Vagina (tissue), 2 donors: ENCODE data around the gene NKAIN4.

Experiments used
- CTCF ChIP-seq, 3 experiments: fragments of 450-650 bp in 2 of 3; fragments of 200-600 bp in 1 of 3; sonication (generic) in 1 of 3; IDR thresholded peaks; one replicate each; pipeline ENCODE4 v1.5.1; 2017 to 2019; ENCODE audit warnings: antibody characterized with exemption in 3 of 3, mild to moderate bottlenecking in 2 of 3, moderate library complexity in 2 of 3
- POLR2A ChIP-seq, 2 donors: fragments of 450-650 bp; IDR thresholded peaks; one replicate each; pipeline ENCODE4 v1.6.1; 2017; ENCODE audit warnings: antibody characterized with exemption in 2 of 2, mild to moderate bottlenecking in 2 of 2, moderate library complexity in 2 of 2
- POLR2AphosphoS5 ChIP-seq, 2 donors: sonication (generic); formaldehyde crosslinking; IDR thresholded peaks; one replicate each; pipeline ENCODE4 v1.9.0; 2017; ENCODE audit warnings: antibody characterized with exemption in 2 of 2, mild to moderate bottlenecking in 2 of 2, low read depth in 1 of 2; ENCODE audit not compliant: insufficient read depth in 1 of 2

GRCh38 chr20:63259734-63260460, 5.6 kb upstream of the NKAIN4 start:
- TF ChIP-seq CTCF (IDR thresholded peaks at IDR 0.05), result no peak
- TF ChIP-seq POLR2AphosphoS5 (IDR thresholded peaks at IDR 0.05; ENCODE audit: insufficient read depth in 1 of 2, low read depth in 1 of 2), result no peak
- TF ChIP-seq POLR2A (IDR thresholded peaks at IDR 0.05), result no peak
